Measurements from ENCODE around the gene SYT7. TPM values are rescaled to one million over a fixed set of nuclear protein-coding genes. Genes with fewer than 3 reads are reported as not detected.

Gene SYT7
- total RNA-seq, 1 donor from 2014 or later, result 23.7 TPM

DNA sequence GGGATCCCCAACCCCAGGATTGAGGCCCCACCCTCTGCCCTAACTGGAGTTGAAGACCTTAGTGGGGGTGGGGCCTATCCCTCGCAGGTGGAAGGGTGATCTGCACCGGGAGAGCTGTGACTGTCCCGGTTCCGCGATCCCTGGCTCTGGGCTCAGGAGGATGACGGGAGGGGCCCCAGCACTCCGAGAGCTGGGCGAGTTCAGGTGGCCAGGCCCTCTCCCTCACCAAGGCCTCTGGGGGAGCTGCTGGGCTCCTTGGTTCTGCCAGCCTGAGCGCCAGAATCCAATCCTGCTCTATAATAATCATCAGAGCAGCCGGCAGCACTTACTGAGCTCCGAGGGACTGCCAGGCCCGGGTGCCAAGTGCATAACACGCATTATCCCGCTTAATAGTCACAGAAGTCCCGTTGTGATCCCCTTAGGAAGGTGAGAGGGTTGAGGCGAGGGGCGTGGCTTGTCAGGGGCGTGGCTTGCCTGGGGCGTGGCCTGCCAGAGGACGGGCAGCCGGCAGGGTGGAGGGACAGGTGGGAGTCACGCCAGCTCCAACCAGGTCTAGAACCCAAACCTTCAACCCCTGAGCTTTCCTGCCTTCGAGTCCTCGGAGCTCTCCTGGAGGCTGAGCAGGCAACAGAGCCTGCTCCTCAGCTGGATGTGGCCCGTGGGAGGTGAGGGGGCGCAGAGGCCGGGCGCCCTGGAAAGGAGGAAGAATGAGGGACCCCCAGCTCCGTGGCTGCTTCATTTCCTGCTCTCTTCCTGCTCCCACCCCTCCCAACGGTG is 7.3 kb upstream of the SYT7 start:
- intact Hi-C loops (cut with DNase I), result no loop called here
- peak; percentile 81 for ATAC-seq (ENCODE audit: poor library complexity)
- peak; percentile 80 for DNase-seq

DNA sequence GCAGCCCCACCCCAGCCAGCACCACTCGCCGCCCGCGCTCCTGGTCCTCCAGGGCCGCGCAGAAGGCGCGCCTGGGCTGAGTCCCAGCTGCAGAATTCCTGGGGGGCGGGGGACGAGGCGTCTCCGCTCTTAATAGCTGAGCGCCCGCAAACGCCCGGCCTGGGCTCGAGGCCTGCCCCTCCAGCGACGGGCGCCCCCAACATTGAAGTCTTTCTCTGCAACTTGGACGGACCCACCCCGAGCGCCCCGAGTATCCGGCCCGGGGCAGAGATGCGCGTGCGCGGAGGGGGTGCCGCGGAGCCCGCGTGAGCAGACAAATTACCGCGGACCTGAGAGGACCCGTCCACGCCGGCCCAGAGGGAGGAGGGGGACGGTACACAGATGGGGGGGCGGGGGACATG is 6.7 kb upstream of the SYT7 start:
- ATAC-seq (ENCODE audit: poor library complexity) (peak; percentile 87), DNase-seq (peak; percentile 72)
- intact Hi-C loops (cut with DNase I), result no loop called here

DNA sequence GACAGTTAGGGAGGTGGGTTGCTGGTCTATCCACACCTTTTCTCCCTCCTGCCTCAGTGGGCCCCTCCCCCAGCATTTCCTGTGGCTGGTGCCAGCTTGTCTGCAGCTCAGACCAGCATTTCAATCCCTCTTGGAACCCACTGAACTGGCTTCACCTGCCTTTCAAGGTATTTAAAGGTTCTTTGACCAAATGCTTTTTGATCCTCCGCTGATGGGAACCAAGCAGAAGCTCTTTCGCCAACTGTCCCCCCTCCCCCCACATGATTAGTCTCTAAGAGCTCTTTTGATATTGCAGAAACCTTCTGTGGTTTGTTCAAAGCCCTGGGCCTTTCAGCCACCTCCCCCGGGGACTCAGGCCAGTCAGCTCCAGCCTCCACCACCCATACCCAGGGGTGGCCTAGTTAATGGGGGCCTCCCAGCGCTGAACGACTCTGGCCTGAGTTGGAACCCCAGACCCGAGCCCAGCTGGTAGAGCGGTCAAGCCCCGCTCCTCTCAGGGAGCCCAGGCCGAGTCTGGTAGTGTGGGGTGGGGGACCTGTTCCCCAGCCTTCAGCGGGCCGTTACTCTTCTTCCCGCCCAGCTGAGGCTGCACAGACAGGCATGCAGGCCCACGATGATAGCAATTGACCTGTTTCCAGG is 6.0 kb upstream of the SYT7 start:
- ATAC-seq (ENCODE audit: poor library complexity) (no peak), DNase-seq (no peak)
- intact Hi-C loops (cut with DNase I), result no loop called here

DNA sequence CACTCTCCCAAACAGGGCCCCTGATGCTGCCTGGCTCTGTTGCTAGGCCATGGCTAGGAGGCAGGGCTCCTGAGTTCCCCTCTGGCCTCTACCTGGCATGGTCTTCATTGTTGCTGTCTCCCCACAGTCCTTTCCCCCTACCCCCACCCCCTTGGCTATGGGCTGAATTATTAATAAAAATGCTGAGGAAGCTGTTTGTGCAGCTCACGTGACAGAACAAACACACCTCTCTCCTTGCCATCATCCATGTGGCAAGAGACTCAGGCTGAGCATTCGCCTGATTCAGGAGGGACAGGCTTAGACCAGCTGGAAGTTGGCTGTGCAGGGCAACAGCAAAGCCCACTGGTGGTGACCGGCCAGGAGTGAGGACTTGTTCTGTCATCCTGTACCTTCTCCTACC is 4.2 kb upstream of the SYT7 start:
- ATAC-seq (ENCODE audit: poor library complexity) (no peak), DNase-seq (no peak)
- intact Hi-C loops (cut with DNase I), result no loop called here

DNA sequence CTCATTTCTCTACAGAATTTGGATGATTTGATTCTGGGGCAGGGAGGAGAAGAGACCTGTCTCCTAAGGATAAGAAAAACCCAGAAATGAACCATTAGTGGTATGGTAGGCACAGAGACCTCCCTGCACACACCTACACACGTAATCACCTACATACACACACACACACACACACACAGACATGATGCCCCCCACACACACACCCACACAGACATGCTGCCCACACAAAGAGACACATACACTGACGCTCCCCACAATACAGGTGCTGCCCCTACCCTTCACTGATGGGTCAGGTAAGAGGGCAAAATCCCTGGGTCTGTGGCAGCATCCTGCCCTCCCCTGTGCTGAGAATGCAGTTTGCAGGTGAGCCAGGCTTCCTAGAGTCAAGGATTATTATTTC is 1.1 kb upstream of the SYT7 start:
- ATAC-seq (ENCODE audit: poor library complexity) (no peak), DNase-seq (no peak)
- intact Hi-C loops (cut with DNase I), result loop anchor here (5.0 kb wide), 1 partner anchor 45 kb away; no protein-coding TSS in a partner anchor

DNA sequence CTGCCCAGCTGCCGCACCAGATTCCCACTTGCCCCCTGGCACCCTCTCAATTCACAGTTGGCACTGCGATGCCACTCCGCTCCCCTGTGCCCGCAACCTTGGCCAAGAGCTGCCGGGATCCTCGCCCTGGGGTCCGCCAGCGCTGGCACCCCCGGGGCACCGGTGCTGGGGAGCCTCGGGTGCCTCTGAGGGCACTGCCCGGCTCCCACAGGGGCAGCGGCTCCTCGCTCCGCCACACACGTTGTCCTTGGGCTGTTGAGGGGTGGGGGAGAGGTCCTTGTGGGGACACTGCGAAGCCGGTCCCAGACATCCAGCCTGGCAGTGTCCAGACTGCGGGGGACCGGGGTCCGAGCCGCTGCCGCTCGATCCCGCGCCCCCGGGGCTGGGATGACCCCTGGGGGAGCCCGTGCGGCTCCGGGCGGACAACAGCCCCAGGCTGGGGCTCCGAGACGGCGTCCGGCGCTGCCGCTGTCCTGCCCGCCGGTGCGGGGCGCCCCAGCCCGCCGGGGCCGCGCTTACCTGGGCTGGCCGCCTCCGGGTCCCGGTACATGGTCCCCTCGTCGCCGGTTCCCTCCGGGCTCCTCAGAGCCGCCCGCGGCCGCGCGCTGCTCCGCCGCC is 496 bp downstream of the SYT7 start:
- intact Hi-C loops (cut with DNase I), result loop anchor here (5.0 kb wide), 1 partner anchor 47 kb away; no protein-coding TSS in a partner anchor
- no peak for ATAC-seq (ENCODE audit: poor library complexity)
- no peak for DNase-seq

DNA sequence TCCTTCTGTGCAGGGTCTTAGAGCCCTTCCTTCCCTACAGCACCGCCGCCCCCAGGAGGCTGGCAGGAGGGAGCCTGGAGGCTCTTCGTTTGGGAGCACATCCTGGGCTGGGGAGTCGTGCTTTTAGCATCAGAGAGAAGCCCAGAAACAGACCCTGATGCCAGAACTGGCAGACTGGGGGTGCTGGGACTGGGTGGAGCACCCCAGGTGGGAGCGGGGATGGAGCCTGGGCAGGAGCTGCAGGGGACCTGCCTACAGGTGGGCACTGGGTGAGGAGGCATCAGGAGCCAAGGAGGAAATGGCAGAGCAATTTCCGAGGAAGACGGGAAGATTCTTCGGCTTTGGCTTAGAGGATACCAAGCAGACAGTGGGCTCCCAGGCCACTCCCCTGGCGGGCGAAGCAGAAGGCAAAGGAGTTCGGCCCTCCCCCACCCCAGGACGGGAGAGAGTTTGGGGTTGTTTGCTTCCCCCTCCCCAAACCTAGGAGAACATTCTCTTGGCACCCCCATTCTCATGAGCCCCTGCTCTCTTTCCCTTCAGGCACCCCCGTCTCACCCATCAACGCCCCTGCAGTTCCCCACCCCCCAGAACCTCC is 1.1 kb downstream of the SYT7 start:
- ATAC-seq (ENCODE audit: poor library complexity) (no peak), DNase-seq (no peak)
- intact Hi-C loops (cut with DNase I), result loop anchor here (5.0 to 10.0 kb wide), 3 partner anchors 47 to 105 kb away; no protein-coding TSS in a partner anchor

DNA sequence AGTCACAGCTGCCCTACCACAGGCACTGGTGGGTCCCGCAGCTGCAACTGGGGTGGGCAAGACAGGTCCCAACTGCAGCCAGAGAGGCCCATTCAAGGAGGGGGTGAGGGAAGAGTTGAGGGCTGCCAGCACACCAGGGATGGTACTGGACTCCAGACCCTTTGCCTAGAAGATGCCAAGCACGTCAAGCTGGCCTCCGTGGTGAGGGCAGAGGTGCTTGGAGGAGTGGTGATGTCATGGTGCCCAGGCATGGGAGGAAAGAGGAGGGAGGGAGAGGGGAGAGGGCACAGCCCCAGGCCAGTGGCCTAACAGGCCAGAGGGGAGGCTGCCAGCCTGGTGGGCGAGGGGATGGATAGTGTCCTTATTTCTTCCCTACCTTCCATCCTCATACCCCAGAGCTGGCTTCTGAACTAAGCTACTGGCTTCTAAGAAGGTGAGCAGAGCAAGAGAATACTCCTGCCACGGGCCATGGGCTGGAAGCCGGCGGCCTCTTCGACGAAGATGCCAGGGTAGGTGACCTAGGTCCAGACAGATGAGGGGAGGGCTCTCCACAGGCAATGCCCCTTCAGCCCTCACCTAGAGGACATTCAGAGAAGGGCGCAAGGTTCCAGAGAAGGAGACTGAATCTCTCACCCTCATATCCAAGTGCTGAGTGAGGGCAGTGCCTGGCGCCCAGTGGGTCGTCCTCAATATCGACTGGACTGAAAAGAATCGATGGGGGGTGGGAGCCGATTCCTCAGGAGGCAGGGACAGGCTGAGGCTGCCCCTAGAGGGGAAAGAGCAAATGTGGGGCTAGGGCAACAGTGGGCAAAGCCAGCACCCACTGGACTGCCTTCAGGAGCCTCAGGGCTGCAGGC is 1.8 kb downstream of the SYT7 start:
- ATAC-seq (ENCODE audit: poor library complexity) (no peak), DNase-seq (no peak)
- intact Hi-C loops (cut with DNase I), result loop anchor here (5.0 to 10.0 kb wide), 2 partner anchors 47 to 104 kb away; no protein-coding TSS in a partner anchor

DNA sequence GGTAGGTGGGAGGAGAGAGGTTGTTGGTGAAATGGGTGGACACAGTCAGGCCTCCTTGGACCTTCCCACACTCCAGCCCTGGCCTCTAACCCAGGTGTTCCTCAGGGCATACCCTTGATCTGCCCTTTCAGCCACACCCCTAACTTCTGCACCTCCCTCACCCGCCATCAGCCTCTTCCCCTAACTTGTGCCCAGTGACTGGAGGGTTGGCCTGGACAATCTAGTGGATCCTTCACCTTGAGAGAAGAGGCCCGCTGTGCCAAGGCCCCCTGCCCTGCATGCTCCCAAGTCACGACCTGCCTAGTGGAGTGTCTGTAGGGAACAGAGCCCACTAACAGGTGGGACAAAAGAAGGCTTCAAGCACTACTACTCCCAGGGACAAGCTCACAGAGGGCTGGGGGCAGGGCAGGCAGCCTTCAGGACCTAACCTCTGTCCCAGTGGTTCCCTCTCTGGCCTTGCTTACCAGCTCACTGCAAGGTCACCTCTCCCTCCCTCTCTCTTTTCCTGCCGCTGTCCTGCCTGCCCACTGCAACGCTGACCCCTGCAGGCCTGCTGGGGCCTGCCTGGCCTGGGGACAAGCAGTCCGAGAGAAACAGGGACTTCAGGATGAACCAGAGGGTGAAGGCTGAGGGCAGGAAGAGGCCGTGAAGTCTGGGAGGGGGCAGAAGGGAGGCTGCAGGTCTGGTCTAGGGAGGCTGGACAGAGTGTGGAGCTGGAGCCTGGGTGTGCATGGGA is 3.3 kb downstream of the SYT7 start:
- ATAC-seq (ENCODE audit: poor library complexity), result peak; percentile 44
- intact Hi-C loops (cut with DNase I), result loop anchor here (2.0 to 10.0 kb wide), 3 partner anchors 45 to 131 kb away; no protein-coding TSS in a partner anchor
- no peak for DNase-seq

DNA sequence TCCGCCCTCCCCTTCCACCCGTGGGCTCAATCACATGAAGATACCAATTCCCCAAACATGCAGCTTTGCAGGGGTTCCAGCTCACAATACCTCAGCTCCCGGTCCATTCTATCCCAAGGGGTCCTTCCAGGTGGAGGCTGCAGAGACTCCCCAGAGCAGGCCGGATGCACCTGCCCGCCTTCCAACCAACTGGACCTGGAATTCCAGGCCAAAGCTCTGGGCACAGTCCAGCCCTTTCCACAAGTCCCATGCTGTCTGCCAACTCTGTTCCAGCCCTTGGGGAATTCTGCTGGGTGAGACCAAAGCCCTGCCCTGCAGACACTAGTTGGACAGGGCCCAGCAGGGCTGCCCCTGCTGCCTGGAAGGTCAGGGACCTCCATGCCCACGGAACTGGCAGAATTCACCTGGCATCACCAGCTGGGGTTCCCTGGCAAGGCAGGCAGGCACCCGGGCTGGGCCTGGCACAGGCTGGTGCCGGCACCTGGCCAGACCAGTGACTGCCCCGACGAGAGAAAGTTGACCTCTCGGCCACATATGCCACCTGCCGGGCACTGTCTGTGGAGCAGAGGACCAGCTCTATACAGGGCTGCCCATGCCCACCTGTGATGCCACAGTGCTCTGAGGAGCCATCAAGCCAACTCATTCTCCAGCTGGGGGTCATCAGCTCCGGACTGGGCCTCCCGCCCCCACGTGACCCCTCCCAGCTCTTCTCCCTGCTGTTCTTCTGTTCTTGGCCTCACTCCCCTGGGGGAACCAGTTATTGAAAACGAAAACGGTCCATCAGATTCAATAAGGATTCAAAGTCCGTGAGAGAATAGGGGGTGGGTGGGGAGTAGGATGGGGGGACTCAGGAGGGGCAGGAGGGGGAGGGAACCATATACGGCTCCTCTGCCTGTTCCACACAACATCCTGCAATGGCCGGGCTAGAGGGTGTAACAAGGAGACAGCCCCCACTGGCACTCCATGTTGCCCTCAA is 4.7 kb downstream of the SYT7 start:
- peak; percentile 68 for ATAC-seq (ENCODE audit: poor library complexity)
- intact Hi-C loops (cut with DNase I), result loop anchor here (2.0 to 10.0 kb wide), 3 partner anchors 44 to 129 kb away; no protein-coding TSS in a partner anchor

DNA sequence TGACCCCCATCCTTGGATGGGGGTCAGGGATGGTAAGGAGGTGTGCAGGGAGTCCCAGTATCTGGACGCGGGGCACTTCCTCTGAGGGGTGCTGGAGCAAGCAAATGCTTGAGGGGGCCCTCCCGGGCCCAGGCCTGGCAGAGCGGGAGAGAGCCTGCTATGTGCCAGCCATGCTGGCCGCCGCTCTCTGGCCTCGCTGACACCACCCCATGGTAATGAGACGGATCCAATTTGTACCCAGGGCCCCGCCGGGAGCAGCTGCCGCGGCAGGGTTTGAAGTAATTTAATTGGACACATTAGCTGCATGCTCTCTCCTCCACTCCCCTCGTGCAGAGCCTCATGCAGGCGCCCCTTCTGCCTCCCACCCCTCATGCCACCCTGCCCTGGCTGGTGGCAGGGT is 6.3 kb downstream of the SYT7 start:
- no peak for DNase-seq
- intact Hi-C loops (cut with DNase I), result loop anchor here (5.0 to 10.0 kb wide), 2 partner anchors 42 to 100 kb away; no protein-coding TSS in a partner anchor
- no peak for ATAC-seq (ENCODE audit: poor library complexity)

More for the DNA sequence above, 4.7 kb downstream of the SYT7 start:
- peak; percentile 76 for DNase-seq

DNA sequence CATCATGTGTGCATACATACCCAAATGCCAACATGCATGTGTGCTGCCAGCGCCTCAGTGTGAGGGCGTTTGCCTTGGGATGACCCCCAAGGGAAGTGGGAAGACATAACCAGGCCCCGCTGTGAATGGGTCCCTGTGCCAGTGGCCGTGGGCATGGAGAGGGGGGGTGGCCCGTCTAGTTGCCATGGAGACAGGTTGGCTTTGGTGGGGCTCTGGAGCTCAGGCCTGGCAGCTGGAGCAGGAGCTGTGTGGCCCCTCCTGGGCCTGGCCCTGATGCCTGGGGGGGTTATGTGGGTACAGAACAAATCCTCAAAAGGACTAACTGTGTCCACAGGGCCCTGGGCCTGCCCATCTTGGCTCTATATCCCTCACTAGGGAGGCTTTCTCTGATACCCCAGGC is 8.0 kb downstream of the SYT7 start:
- intact Hi-C loops (cut with DNase I), result loop anchor here (10.0 kb wide), 1 partner anchor 98 kb away; no protein-coding TSS in a partner anchor
- no peak for ATAC-seq (ENCODE audit: poor library complexity)

DNA sequence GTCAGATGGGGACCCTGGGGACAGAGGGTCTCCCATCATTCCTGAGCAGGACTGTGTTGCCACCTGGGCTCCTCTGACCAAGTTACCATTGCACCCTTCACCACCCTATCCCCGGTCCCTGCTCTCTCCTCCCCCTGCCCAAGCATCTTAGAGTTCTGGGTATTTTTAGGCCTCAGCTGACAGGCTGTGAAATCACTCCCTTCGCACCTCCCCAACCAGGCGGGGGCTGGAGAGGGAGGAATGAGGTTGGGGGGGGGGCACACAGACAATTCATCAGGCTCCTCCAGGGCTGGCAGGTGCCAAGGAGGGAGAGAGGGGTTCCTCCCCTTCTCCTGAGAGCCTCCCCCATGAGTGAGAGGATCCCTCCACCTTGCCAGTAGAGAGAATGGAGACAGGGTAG is 9.0 kb downstream of the SYT7 start:
- ATAC-seq (ENCODE audit: poor library complexity) (peak; percentile 45), DNase-seq (no peak)
- intact Hi-C loops (cut with DNase I), result loop anchor here (10.0 kb wide), 1 partner anchor 97 kb away; no protein-coding TSS in a partner anchor

More for the DNA sequence above, 8.0 kb downstream of the SYT7 start:
- no peak for DNase-seq

DNA sequence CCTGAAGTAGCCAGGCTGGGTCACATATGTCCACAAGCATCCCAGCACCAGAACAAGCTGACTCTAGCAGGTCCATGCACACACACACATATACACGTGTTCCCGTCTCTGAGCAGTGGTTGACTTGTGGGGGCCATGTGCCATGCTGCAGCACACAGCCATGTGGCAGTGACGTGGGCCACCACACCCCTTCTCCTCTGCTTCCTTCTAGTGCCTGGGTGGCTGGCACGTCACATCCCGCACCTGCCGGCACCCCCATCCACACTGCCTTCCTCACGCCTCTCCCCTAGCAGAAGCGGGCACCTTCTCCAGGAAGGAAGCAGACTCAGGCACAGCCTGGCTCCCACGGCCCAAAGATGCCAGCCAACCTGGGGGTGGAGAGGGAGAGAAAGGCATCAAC is 9.5 kb downstream of the SYT7 start:
- DNase-seq, result no peak
- ATAC-seq (ENCODE audit: poor library complexity), result no peak
- intact Hi-C loops (cut with DNase I), result loop anchor here (10.0 kb wide), 1 partner anchor 97 kb away; no protein-coding TSS in a partner anchor

DNA sequence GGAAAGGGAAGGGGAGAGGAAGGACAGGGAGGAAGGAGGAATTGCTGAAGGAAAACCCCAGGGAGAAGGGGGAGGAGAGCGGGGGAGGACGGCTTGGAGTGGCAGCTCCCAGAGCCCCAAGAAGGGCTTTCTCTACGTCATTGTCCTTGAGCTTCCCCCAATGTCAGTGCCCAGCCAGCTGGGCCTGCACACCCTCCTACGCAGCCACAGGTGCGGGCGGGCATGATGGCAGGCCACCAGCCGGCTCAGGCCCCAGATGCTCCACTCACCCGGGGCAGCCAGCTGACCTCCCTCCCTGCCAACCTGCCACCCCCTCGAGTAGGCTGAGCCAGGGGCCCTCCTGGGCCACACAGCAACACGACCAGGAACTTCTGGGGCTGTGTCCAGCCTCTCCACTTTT is 11.2 kb downstream of the SYT7 start:
- DNase-seq (no peak), ATAC-seq (ENCODE audit: poor library complexity) (no peak)
- intact Hi-C loops (cut with DNase I), result loop anchor here (10.0 kb wide), 1 partner anchor 95 kb away; no protein-coding TSS in a partner anchor

DNA sequence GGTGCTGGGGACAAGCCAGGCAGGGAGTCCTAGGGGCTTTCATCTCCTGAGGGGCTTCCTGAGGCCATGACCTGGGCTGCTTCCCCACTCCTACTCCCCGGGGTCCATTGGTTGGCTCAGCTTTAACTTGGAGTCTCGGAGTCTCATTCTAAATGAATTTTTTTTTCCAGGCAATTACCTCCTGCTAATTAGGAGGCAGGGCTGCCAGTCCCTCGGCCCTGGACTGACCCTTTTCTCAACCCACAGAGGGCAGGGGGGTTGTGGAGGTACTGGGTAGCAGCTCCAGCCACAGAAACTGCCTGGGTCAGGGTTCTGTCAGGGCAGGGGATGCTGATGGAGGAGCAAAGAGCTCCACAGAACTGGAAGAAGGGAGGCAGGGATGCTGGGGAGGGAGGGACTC is 11.9 kb downstream of the SYT7 start:
- intact Hi-C loops (cut with DNase I), result no loop called here
- DNase-seq, result no peak
- ATAC-seq (ENCODE audit: poor library complexity), result no peak
